Measurements from ENCODE around the gene CHTF8. TPM values are rescaled to one million over a fixed set of nuclear protein-coding genes. Genes with fewer than 3 reads are reported as not detected.
A peak's percentile ranks its signal among the peaks of the same experiment; 100 is the strongest.

CHTF8 gene
- total RNA-seq, 1 experiment from 2014 or later = 119 TPM

- H3K4me3 Mint-ChIP-seq (ENCODE audit: unreplicated experiment) = no peak overlapping the region
- intact Hi-C loops (cut with micrococcal nuclease; ENCODE audit: unreplicated experiment) = no loop called here
- H3K36me3 Mint-ChIP-seq (ENCODE audit: insufficient read depth, unreplicated experiment) = peaks cover 88% of the 10 kb centered on the region
- Histone ChIP-seq H3K4me1 (no peaks in the 10 kb centered on the region), H3K4me3 (ENCODE audit: low read depth, low read length) (no peak overlapping the region), H3K27me3 (replicated peaks; ENCODE audit: control insufficient read depth, insufficient read depth, low read length) (no peaks in the 10 kb centered on the region), H3K9me3 (no peaks in the 10 kb centered on the region), H3K36me3 (ENCODE audit: control insufficient read depth, insufficient read depth, low read length) (peaks cover 9% of the 10 kb centered on the region)
- DNase-seq = no peak
- H3K27me3 Mint-ChIP-seq (ENCODE audit: insufficient read depth, unreplicated experiment) = no peaks in the 10 kb centered on the region
- ChIA-PET CTCF (no interaction called here), POLR2A (interaction anchor here (0.7 kb wide), 1 partner anchor 15 kb away, joined by 5 read pairs; no protein-coding TSS in a partner anchor)
- no peaks in the 10 kb centered on the region for H3K9me3 Mint-ChIP-seq (ENCODE audit: unreplicated experiment)
- H3K4me1 Mint-ChIP-seq (ENCODE audit: low read depth, unreplicated experiment) = no peaks in the 10 kb centered on the region
- no peak overlapping the region for H3K27ac Mint-ChIP-seq (ENCODE audit: unreplicated experiment)
- TF ChIP-seq CTCF (IDR thresholded peaks at IDR 0.05; ENCODE audit: insufficient read depth in 1 of 2, low read depth in 1 of 2, low read length in 1 of 2, severe bottlenecking in 1 of 2, unreplicated experiment in 1 of 2) = no peak
- no TSS peak for BruUV-seq (replicated peaks)
Observed at GRCh38 chr16:69145658-69146057, 13.3 kb upstream of the CHTF8 start.

- no peaks in the 10 kb centered on the region for H3K4me1 ChIP-seq
- CTCF ChIA-PET = interaction anchor here (0.5 to 1.0 kb wide), 2 partner anchors 43 to 122 kb away, joined by 3 to 5 read pairs; partner anchors contain the start of gene SNTB2
- peaks cover 8% of the 10 kb centered on the region for H3K36me3 ChIP-seq (ENCODE audit: control insufficient read depth, insufficient read depth, low read length)
- Mint-ChIP-seq H3K4me1 (ENCODE audit: low read depth, unreplicated experiment) (no peaks in the 10 kb centered on the region), H3K27me3 (ENCODE audit: insufficient read depth, unreplicated experiment) (no peaks in the 10 kb centered on the region), H3K36me3 (ENCODE audit: insufficient read depth, unreplicated experiment) (peaks cover 95% of the 10 kb centered on the region), H3K27ac (ENCODE audit: unreplicated experiment) (no peak overlapping the region), H3K9me3 (ENCODE audit: unreplicated experiment) (no peaks in the 10 kb centered on the region), H3K4me3 (ENCODE audit: unreplicated experiment) (no peak overlapping the region)
- no TSS peak for BruUV-seq (replicated peaks)
- H3K9me3 ChIP-seq = no peaks in the 10 kb centered on the region
- H3K4me3 ChIP-seq (ENCODE audit: low read depth, low read length) = no peak overlapping the region
- no peaks in the 10 kb centered on the region for H3K27me3 ChIP-seq (replicated peaks; ENCODE audit: control insufficient read depth, insufficient read depth, low read length)
- DNase-seq = peak; percentile 63 to 75
- intact Hi-C loops (cut with micrococcal nuclease; ENCODE audit: unreplicated experiment) = no loop called here
- POLR2A ChIA-PET = no interaction called here
- TF ChIP-seq CTCF (IDR thresholded peaks at IDR 0.05; ENCODE audit: insufficient read depth in 1 of 2, low read depth in 1 of 2, low read length in 1 of 2, severe bottlenecking in 1 of 2, unreplicated experiment in 1 of 2) = peak; percentile 39 to 49
Observed at GRCh38 chr16:69143116-69143515, 10.7 kb upstream of the CHTF8 start.

- no peaks in the 10 kb centered on the region for H3K9me3 Mint-ChIP-seq (ENCODE audit: unreplicated experiment)
- ChIA-PET POLR2A (no interaction called here), CTCF (no interaction called here)
- peaks cover 97% of the 10 kb centered on the region for H3K36me3 Mint-ChIP-seq (ENCODE audit: insufficient read depth, unreplicated experiment)
- H3K27ac Mint-ChIP-seq (ENCODE audit: unreplicated experiment) = no peak overlapping the region
- no peaks in the 10 kb centered on the region for H3K4me1 Mint-ChIP-seq (ENCODE audit: low read depth, unreplicated experiment)
- no peak for TF ChIP-seq CTCF (IDR thresholded peaks at IDR 0.05; ENCODE audit: insufficient read depth in 1 of 2, low read depth in 1 of 2, low read length in 1 of 2, severe bottlenecking in 1 of 2, unreplicated experiment in 1 of 2)
- intact Hi-C loops (cut with micrococcal nuclease; ENCODE audit: unreplicated experiment) = no loop called here
- H3K27me3 Mint-ChIP-seq (ENCODE audit: insufficient read depth, unreplicated experiment) = no peaks in the 10 kb centered on the region
- no TSS peak for BruUV-seq (replicated peaks)
- H3K36me3 ChIP-seq (ENCODE audit: control insufficient read depth, insufficient read depth, low read length) = peaks cover 8% of the 10 kb centered on the region
- no peaks in the 10 kb centered on the region for H3K9me3 ChIP-seq
- no peaks in the 10 kb centered on the region for H3K27me3 ChIP-seq (replicated peaks; ENCODE audit: control insufficient read depth, insufficient read depth, low read length)
- H3K4me3 Mint-ChIP-seq (ENCODE audit: unreplicated experiment) = no peak overlapping the region
- DNase-seq = no peak
- no peak overlapping the region for H3K4me3 ChIP-seq (ENCODE audit: low read depth, low read length)
- no peaks in the 10 kb centered on the region for H3K4me1 ChIP-seq
Observed at GRCh38 chr16:69141936-69142335, 9.5 kb upstream of the CHTF8 start.

Data from Caco-2 (cell line).